Measurements from ENCODE around the gene FNBP1L. TPM values are rescaled to one million over a fixed set of nuclear protein-coding genes. Genes with fewer than 3 reads are reported as not detected.

The FNBP1L gene
- total RNA-seq, 6 experiments from 2014 or later, result 9.0 to 15.6 (median 12.1) TPM

- no peak for DNase-seq
- Histone ChIP-seq H3K9me3 (no peaks in the 10 kb centered on the region), H3K27ac (no peak overlapping the region), H3K4me1 (peaks cover 0 to 20% (median 2%) of the 10 kb centered on the region in 4 donors), H3K27me3 (no peaks in the 10 kb centered on the region), H3K4me3 (no peak overlapping the region), H3K36me3 (peaks cover 0 to 14% (median 0%) of the 10 kb centered on the region in 4 donors)
- TF ChIP-seq CTCF (IDR thresholded peaks at IDR 0.05) (no peak), POLR2A (IDR thresholded peaks at IDR 0.05) (no peak)
- intact Hi-C loops (cut with DNase I), result no loop called here
- no peak for ATAC-seq
- WGBS (ENCODE audit: insufficient coverage, low coverage, low lambda C conversion rate, missing lambda C conversion rate), result 67% methylated on average over 5 of the region's 7 CpGs
Observed at GRCh38 chr1:93598861-93599439, 151.0 kb downstream of the FNBP1L start.

- 76% methylated on average over 4 of the region's 6 CpGs for WGBS (ENCODE audit: insufficient coverage, low coverage, low lambda C conversion rate, missing lambda C conversion rate)
- intact Hi-C loops (cut with DNase I), result no loop called here
- Histone ChIP-seq H3K4me1 (peaks cover 0 to 15% (median 0%) of the 10 kb centered on the region in 4 donors), H3K36me3 (peaks cover 0 to 14% (median 0%) of the 10 kb centered on the region in 4 donors), H3K27me3 (no peaks in the 10 kb centered on the region), H3K9me3 (no peaks in the 10 kb centered on the region), H3K27ac (no peak overlapping the region), H3K4me3 (no peak overlapping the region)
- DNase-seq, result no peak
- no peak for TF ChIP-seq POLR2A (IDR thresholded peaks at IDR 0.05)
- TF ChIP-seq CTCF (IDR thresholded peaks at IDR 0.05), result no peak
- ATAC-seq, result peak in 1 of 4 donors; percentile 14
Observed at GRCh38 chr1:93599479-93599878, 151.6 kb downstream of the FNBP1L start.

- H3K27ac ChIP-seq, result no peak overlapping the region
- WGBS (ENCODE audit: insufficient coverage, low coverage, low lambda C conversion rate, missing lambda C conversion rate), result 29% methylated on average over 2 of the region's 2 CpGs
- no peak overlapping the region for H3K4me3 ChIP-seq
- peaks cover 0 to 14% (median 0%) of the 10 kb centered on the region in 4 donors for H3K36me3 ChIP-seq
- TF ChIP-seq POLR2A (IDR thresholded peaks at IDR 0.05) (no peak), CTCF (IDR thresholded peaks at IDR 0.05) (no peak)
- intact Hi-C loops (cut with DNase I), result no loop called here
- peaks cover 0 to 4% (median 0%) of the 10 kb centered on the region in 4 donors for H3K4me1 ChIP-seq
- DNase-seq (peak in 1 of 3 donors; percentile 60), ATAC-seq (peak; percentile 37 to 67 (median 52))
- H3K27me3 ChIP-seq, result no peaks in the 10 kb centered on the region
- no peaks in the 10 kb centered on the region for H3K9me3 ChIP-seq
Observed at GRCh38 chr1:93600663-93601062, 152.7 kb downstream of the FNBP1L start.

GRCh38 chr1:93601686-93602085, 153.8 kb downstream of the FNBP1L start:
- no peak overlapping the region for H3K27ac ChIP-seq
- no peaks in the 10 kb centered on the region for H3K4me1 ChIP-seq
- H3K36me3 ChIP-seq, result peaks cover 0 to 13% (median 0%) of the 10 kb centered on the region in 4 donors
- ATAC-seq, result no peak
- TF ChIP-seq POLR2A (IDR thresholded peaks at IDR 0.05), result no peak
- TF ChIP-seq CTCF (IDR thresholded peaks at IDR 0.05), result no peak
- H3K9me3 ChIP-seq, result no peaks in the 10 kb centered on the region
- 86% methylated on average over 1 of the region's 1 CpG for WGBS (ENCODE audit: insufficient coverage, low coverage, low lambda C conversion rate, missing lambda C conversion rate)
- intact Hi-C loops (cut with DNase I), result no loop called here
- no peak overlapping the region for H3K4me3 ChIP-seq
- DNase-seq, result no peak
- H3K27me3 ChIP-seq, result no peaks in the 10 kb centered on the region

Measured in right lobe of liver (tissue), 6 donors.